ENCODE data around the gene OR52N5.

DNA sequence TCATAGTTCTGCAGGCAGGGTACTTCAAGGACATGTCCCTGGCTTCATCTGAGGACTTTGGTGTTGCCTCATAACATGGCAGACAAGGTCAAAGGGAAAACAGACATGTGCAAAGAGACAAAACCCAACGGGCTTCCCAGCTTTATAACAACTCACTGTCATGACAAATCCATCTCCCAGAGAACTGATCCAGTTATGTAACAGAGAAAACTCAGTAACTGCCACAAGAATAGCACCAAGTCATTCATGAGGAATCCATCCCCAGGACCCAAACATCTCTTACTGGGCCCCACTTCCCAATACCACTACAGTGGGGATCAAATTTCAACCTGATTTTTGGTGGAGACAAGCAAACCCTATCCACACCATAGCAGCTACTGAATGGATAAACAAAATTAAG is 16.1 kb downstream of the OR52N5 start:
- TF ChIP-seq RCOR1 (IDR thresholded peaks at IDR 0.05; ENCODE audit: low read length) (no peak), POLR2AphosphoS5 (IDR thresholded peaks at IDR 0.05; ENCODE audit: low read depth, low read length) (no peak), RFX5 (IDR thresholded peaks at IDR 0.05; ENCODE audit: low read length) (no peak), SIN3A (IDR thresholded peaks at IDR 0.05; ENCODE audit: borderline replicate concordance, low read depth, low read length) (no peak), EP300 (IDR thresholded peaks at IDR 0.05; ENCODE audit: borderline replicate concordance in 1 of 2, low read depth in 1 of 2, low read length in 1 of 2) (no peak), CHD2 (IDR thresholded peaks at IDR 0.05; ENCODE audit: low read length, partially characterized antibody) (no peak), MXI1 (IDR thresholded peaks at IDR 0.05; ENCODE audit: low read depth, low read length) (no peak), GABPA (IDR thresholded peaks at IDR 0.05; ENCODE audit: low read depth) (no peak), FOXJ3 (CRISPR knock-in tag; IDR thresholded peaks at IDR 0.05) (no peak)
- TF ChIP-seq, protein P1, sequence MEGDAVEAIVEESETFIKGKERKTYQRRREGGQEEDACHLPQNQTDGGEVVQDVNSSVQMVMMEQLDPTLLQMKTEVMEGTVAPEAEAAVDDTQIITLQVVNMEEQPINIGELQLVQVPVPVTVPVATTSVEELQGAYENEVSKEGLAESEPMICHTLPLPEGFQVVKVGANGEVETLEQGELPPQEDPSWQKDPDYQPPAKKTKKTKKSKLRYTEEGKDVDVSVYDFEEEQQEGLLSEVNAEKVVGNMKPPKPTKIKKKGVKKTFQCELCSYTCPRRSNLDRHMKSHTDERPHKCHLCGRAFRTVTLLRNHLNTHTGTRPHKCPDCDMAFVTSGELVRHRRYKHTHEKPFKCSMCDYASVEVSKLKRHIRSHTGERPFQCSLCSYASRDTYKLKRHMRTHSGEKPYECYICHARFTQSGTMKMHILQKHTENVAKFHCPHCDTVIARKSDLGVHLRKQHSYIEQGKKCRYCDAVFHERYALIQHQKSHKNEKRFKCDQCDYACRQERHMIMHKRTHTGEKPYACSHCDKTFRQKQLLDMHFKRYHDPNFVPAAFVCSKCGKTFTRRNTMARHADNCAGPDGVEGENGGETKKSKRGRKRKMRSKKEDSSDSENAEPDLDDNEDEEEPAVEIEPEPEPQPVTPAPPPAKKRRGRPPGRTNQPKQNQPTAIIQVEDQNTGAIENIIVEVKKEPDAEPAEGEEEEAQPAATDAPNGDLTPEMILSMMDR (IDR thresholded peaks at IDR 0.05) = no peak
- TF ChIP-seq, protein P2, sequence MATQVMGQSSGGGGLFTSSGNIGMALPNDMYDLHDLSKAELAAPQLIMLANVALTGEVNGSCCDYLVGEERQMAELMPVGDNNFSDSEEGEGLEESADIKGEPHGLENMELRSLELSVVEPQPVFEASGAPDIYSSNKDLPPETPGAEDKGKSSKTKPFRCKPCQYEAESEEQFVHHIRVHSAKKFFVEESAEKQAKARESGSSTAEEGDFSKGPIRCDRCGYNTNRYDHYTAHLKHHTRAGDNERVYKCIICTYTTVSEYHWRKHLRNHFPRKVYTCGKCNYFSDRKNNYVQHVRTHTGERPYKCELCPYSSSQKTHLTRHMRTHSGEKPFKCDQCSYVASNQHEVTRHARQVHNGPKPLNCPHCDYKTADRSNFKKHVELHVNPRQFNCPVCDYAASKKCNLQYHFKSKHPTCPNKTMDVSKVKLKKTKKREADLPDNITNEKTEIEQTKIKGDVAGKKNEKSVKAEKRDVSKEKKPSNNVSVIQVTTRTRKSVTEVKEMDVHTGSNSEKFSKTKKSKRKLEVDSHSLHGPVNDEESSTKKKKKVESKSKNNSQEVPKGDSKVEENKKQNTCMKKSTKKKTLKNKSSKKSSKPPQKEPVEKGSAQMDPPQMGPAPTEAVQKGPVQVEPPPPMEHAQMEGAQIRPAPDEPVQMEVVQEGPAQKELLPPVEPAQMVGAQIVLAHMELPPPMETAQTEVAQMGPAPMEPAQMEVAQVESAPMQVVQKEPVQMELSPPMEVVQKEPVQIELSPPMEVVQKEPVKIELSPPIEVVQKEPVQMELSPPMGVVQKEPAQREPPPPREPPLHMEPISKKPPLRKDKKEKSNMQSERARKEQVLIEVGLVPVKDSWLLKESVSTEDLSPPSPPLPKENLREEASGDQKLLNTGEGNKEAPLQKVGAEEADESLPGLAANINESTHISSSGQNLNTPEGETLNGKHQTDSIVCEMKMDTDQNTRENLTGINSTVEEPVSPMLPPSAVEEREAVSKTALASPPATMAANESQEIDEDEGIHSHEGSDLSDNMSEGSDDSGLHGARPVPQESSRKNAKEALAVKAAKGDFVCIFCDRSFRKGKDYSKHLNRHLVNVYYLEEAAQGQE (IDR thresholded peaks at IDR 0.05; ENCODE audit: low read depth, low read length) = no peak
- TF ChIP-seq, protein P3, sequence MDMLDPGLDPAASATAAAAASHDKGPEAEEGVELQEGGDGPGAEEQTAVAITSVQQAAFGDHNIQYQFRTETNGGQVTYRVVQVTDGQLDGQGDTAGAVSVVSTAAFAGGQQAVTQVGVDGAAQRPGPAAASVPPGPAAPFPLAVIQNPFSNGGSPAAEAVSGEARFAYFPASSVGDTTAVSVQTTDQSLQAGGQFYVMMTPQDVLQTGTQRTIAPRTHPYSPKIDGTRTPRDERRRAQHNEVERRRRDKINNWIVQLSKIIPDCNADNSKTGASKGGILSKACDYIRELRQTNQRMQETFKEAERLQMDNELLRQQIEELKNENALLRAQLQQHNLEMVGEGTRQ (IDR thresholded peaks at IDR 0.05; ENCODE audit: borderline replicate concordance, low read depth, low read length) = no peak
